ENCODE results near the gene LPCAT1.

GRCh38 chr5:1480806-1481205, 43.0 kb downstream of the LPCAT1 start:
- TF ChIP-seq CTCF (IDR thresholded peaks at IDR 0.05) = no peak
- TF ChIP-seq EZH2phosphoT487 (IDR thresholded peaks at IDR 0.05) = no peak

All from neural progenitor cell (in vitro differentiated cells).